Sigmoid colon (tissue), 7 donors: ENCODE data around the gene PLK2. TPM values are rescaled to one million over a fixed set of nuclear protein-coding genes. Genes with fewer than 3 reads are reported as not detected.

Source experiments
- polyA plus RNA-seq, 3 donors: library from polyadenylated mRNA; stranded (reverse); fragments of 200-250 nt; gene quantifications; one replicate each; pipeline ENCODE4 v1.2.3, GENCODE V29; 2013
- total RNA-seq, 4 donors: library from RNA; depleted of rRNA; stranded (reverse); fragments of >200 nt; gene quantifications; one replicate each; pipeline ENCODE4 v1.1.0, GENCODE V29; 2016
- donor health status: healthy with polysubstance abuse.
- donor health status: Bipolar disorder and iron deficiency.
- donor health status: healthy.

Gene PLK2
- total and polyA plus RNA-seq, 7 donors, result 6.4 to 46.3 (median 19.3) TPM

Other genes starting within 250 kb of the PLK2 start
- 1 to 10 TPM in 1 of 4 donors, under 1 TPM in 3; 0.28 to 2.5 (median 0.59) TPM for gene GAPT, start 31.3 kb upstream of the PLK2 start, total RNA-seq
- gene GAPT, start 31.3 kb upstream of the PLK2 start, polyA plus RNA-seq, result 1 to 10 TPM in 1 of 3 donors, under 1 TPM in 2; 0.23 to 6.3 (median 0.60) TPM
- gene RAB3C, start 123.0 kb upstream of the PLK2 start, total RNA-seq, result 10 to 100 TPM in 1 of 4 donors, 1 to 10 TPM in 3; 1.9 to 17.6 (median 4.8) TPM
- 1 to 10 TPM in 1 of 3 donors, under 1 TPM in 1, not detected in 1; under 0.01 to 1.5 TPM for gene RAB3C, start 123.0 kb upstream of the PLK2 start, polyA plus RNA-seq